ENCODE results near the gene TXNL1. TPM values are rescaled to one million over a fixed set of nuclear protein-coding genes. Genes with fewer than 3 reads are reported as not detected.

TXNL1 gene
- 12.3 TPM for total RNA-seq

GRCh38 chr18:56638232-56639103 lies at the start of gene TXNL1:
TXNL1 (minus strand) TSS chr18:56638592; CDS start chr18:56638440, 152 bp downstream.
- TF ChIP-seq, protein P1, sequence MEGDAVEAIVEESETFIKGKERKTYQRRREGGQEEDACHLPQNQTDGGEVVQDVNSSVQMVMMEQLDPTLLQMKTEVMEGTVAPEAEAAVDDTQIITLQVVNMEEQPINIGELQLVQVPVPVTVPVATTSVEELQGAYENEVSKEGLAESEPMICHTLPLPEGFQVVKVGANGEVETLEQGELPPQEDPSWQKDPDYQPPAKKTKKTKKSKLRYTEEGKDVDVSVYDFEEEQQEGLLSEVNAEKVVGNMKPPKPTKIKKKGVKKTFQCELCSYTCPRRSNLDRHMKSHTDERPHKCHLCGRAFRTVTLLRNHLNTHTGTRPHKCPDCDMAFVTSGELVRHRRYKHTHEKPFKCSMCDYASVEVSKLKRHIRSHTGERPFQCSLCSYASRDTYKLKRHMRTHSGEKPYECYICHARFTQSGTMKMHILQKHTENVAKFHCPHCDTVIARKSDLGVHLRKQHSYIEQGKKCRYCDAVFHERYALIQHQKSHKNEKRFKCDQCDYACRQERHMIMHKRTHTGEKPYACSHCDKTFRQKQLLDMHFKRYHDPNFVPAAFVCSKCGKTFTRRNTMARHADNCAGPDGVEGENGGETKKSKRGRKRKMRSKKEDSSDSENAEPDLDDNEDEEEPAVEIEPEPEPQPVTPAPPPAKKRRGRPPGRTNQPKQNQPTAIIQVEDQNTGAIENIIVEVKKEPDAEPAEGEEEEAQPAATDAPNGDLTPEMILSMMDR (IDR thresholded peaks at IDR 0.05): no peak
- H3K4me1 ChIP-seq: peaks cover 0 to 5% of the 10 kb centered on the region in 2 donors
- H3K36me3 ChIP-seq: no peaks in the 10 kb centered on the region
- no peaks in the 10 kb centered on the region for H3K27me3 ChIP-seq
- intact Hi-C loops (cut with DNase I): loop anchor here (1.0 kb wide), 2 partner anchors 13 to 983 kb away; partner anchors contain the start of genes NARS1 and WDR7
- peak; percentile 95 to 99 for DNase-seq (ENCODE audit: low spot score in 2 of 2)
- H3K9me3 ChIP-seq: no peaks in the 10 kb centered on the region
- H3K4me3 ChIP-seq: peak within 1 kb of the TSS; percentile 78 to 81
- peak within 1 kb of the TSS; percentile 97 to 98 for H3K27ac ChIP-seq

DNA sequence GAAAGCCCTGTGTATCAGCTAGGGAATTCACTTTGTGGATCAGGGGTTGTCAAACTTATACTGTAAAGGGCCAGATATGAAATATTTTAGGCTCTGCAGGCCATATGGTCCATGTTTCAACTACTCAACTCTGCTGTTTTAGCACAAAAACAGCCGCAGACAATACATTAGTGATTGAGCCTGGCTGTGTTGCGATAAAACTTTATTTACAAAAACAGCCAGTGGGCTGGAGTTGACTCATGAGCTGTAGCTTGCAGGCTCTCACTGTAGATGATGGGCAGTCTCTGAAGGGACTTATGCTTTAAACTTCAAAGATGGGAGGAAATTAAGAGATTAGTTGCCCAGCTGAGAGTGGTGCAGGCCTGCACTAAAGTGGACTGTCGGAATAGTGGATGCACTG lies 45.9 kb upstream of the TXNL1 start:
- no peak overlapping the region for H3K27ac ChIP-seq
- intact Hi-C loops (cut with DNase I): no loop called here
- no peaks in the 10 kb centered on the region for H3K27me3 ChIP-seq
- no peak for DNase-seq (ENCODE audit: low spot score in 2 of 2)
- peaks cover 12 to 34% of the 10 kb centered on the region in 2 donors for H3K36me3 ChIP-seq
- TF ChIP-seq, protein P1 (IDR thresholded peaks at IDR 0.05): no peak
- no peak overlapping the region for H3K4me3 ChIP-seq
- H3K4me1 ChIP-seq: no peaks in the 10 kb centered on the region
- H3K9me3 ChIP-seq: no peaks in the 10 kb centered on the region

- TF ChIP-seq, protein P1 (IDR thresholded peaks at IDR 0.05): no peak
- no peak overlapping the region for H3K27ac ChIP-seq
- no peak overlapping the region for H3K4me3 ChIP-seq
- DNase-seq (ENCODE audit: low spot score in 2 of 2): no peak
- no peaks in the 10 kb centered on the region for H3K4me1 ChIP-seq
- H3K36me3 ChIP-seq: peaks cover under 1 to 10% of the 10 kb centered on the region in 2 donors
- H3K9me3 ChIP-seq: peaks cover 0 to 3% of the 10 kb centered on the region in 2 donors
- intact Hi-C loops (cut with DNase I): no loop called here
- no peaks in the 10 kb centered on the region for H3K27me3 ChIP-seq
Observed at GRCh38 chr18:56678836-56679565, 40.6 kb upstream of the TXNL1 start.

- no peak overlapping the region for H3K4me3 ChIP-seq
- H3K4me1 ChIP-seq: no peaks in the 10 kb centered on the region
- H3K36me3 ChIP-seq: peaks cover 4 to 8% of the 10 kb centered on the region in 2 donors
- no peaks in the 10 kb centered on the region for H3K27me3 ChIP-seq
- H3K27ac ChIP-seq: no peak overlapping the region
- TF ChIP-seq, protein P1 (IDR thresholded peaks at IDR 0.05): no peak
- DNase-seq (ENCODE audit: low spot score in 2 of 2): no peak
- peaks cover 0 to 3% of the 10 kb centered on the region in 2 donors for H3K9me3 ChIP-seq
- intact Hi-C loops (cut with DNase I): no loop called here
Observed at GRCh38 chr18:56676639-56677038, 38.2 kb upstream of the TXNL1 start.

DNA sequence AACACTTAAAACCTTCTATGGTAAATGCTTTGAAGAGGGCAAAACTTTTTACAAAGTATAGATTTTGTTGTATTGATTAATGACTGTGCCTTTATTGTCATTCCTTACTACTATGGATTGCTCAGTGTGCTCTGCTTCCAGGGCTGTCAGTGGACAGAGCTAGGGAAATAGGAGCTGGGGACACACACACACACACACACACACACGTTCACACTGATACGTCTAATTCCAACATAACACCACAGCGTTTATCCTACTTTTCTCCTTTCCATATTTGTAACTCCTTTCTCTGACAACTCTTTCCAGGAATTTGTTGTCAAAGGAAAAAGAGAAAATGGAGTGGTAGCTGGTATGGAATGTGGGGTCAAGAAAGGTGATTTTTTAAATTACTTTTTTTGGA lies 34.6 kb upstream of the TXNL1 start:
- H3K9me3 ChIP-seq: peaks cover 0 to 3% of the 10 kb centered on the region in 2 donors
- TF ChIP-seq, protein P1 (IDR thresholded peaks at IDR 0.05): no peak
- H3K4me3 ChIP-seq: no peak overlapping the region
- H3K27me3 ChIP-seq: no peaks in the 10 kb centered on the region
- DNase-seq (ENCODE audit: low spot score in 2 of 2): no peak
- no peaks in the 10 kb centered on the region for H3K4me1 ChIP-seq
- intact Hi-C loops (cut with DNase I): no loop called here
- no peak overlapping the region for H3K27ac ChIP-seq
- H3K36me3 ChIP-seq: peaks cover 4 to 8% of the 10 kb centered on the region in 2 donors

All from ascending aorta (tissue), 2 donors.